Trophoblast cell (in vitro differentiated cells and primary cell): ENCODE measurements around the gene MAP2K7.
A peak's percentile ranks its signal among the peaks of the same experiment; 100 is the strongest.

ENCODE experiments used
- DNase-seq, 2 donors: peaks; one replicate each; pipeline ENCODE4 v3.0.0-alpha.2; 2016
- H2AFZ ChIP-seq: 2 replicates; pipeline ENCODE4 v1.6.1; 2013; ENCODE audit warnings: low read length, moderate library complexity, mild to moderate bottlenecking; ENCODE audit not compliant: insufficient read depth, poor library complexity
- H2AK5ac ChIP-seq: 2 replicates; pipeline ENCODE4 v1.6.1; 2013; ENCODE audit warnings: mild to moderate bottlenecking, low read length
- H2BK120ac ChIP-seq: 2 replicates; pipeline ENCODE4 v1.6.1; 2013; ENCODE audit warnings: low read length, mild to moderate bottlenecking, moderate library complexity; ENCODE audit not compliant: insufficient read depth, poor library complexity
- H2BK12ac ChIP-seq: 2 replicates; pipeline ENCODE4 v1.6.1; 2013; ENCODE audit warnings: mild to moderate bottlenecking, low read length, moderate library complexity
- H2BK5ac ChIP-seq: 2 replicates; pipeline ENCODE4 v1.6.1; 2013; ENCODE audit warnings: low read length, low read depth, moderate library complexity, mild to moderate bottlenecking; ENCODE audit not compliant: poor library complexity
- H3K14ac ChIP-seq: 2 replicates; pipeline ENCODE4 v1.6.1; 2013; ENCODE audit warnings: mild to moderate bottlenecking, low read length
- H3K18ac ChIP-seq: 2 replicates; pipeline ENCODE4 v1.6.1; 2013; ENCODE audit warnings: mild to moderate bottlenecking, low read length
- H3K23ac ChIP-seq: 2 replicates; pipeline ENCODE4 v1.6.1; 2013; ENCODE audit warnings: low read length
- H3K27ac ChIP-seq: 2 replicates; pipeline ENCODE4 v1.5.1; 2013; ENCODE audit warnings: low read depth, mild to moderate bottlenecking, inconsistent platforms, low read length, moderate library complexity
- H3K27me3 ChIP-seq: 2 replicates; pipeline ENCODE4 v1.6.1; 2013; ENCODE audit warnings: inconsistent platforms, mild to moderate bottlenecking, low read length, moderate library complexity; ENCODE audit not compliant: insufficient read depth
- H3K36me3 ChIP-seq, 2 experiments: 1 replicate in 1 of 2; 2 replicates in 1 of 2; pipeline ENCODE4 v1.6.1; 2013; ENCODE audit warnings: low read length in 2 of 2, mild to moderate bottlenecking in 2 of 2, moderate library complexity in 1 of 2; ENCODE audit not compliant: insufficient read depth in 2 of 2, control insufficient read depth in 1 of 2
- H3K4ac ChIP-seq: 2 replicates; pipeline ENCODE4 v1.6.1; 2013; ENCODE audit warnings: low read depth, mild to moderate bottlenecking, low read length, moderate library complexity
- H3K4me1 ChIP-seq, 2 experiments: 1 replicate in 1 of 2; 2 replicates in 1 of 2; pipeline ENCODE4 v1.6.1; 2013; ENCODE audit warnings: low read length in 2 of 2, mild to moderate bottlenecking in 2 of 2, moderate library complexity in 1 of 2; ENCODE audit not compliant: insufficient read depth in 2 of 2, control insufficient read depth in 1 of 2
- H3K4me2 ChIP-seq: 2 replicates; pipeline ENCODE4 v1.6.1; 2013; ENCODE audit warnings: inconsistent platforms, mild to moderate bottlenecking, low read length, moderate library complexity
- H3K4me3 ChIP-seq: 2 replicates; pipeline ENCODE4 v1.5.1; 2013; ENCODE audit warnings: mild to moderate bottlenecking, low read depth, low read length, inconsistent platforms
- H3K79me1 ChIP-seq: one replicate; pipeline ENCODE4 v1.6.1; 2013; ENCODE audit warnings: low read length
- H3K79me2 ChIP-seq: 2 replicates; pipeline ENCODE4 v1.6.1; 2013; ENCODE audit warnings: low read length, mild to moderate bottlenecking; ENCODE audit not compliant: control insufficient read depth, insufficient read depth, poor library complexity
- H3K9ac ChIP-seq: 2 replicates; pipeline ENCODE4 v1.6.1; 2013; ENCODE audit warnings: mild to moderate bottlenecking, low read length
- H3K9me3 ChIP-seq: 2 replicates; pipeline ENCODE4 v1.6.1; 2013; ENCODE audit warnings: low read depth, mild to moderate bottlenecking, control low read depth, inconsistent platforms, low read length; ENCODE audit not compliant: insufficient read depth
- H4K12ac ChIP-seq: 2 replicates; pipeline ENCODE4 v1.6.1; 2013; ENCODE audit warnings: low read depth, mild to moderate bottlenecking, low read length, moderate library complexity
- H4K8ac ChIP-seq: 2 replicates; pipeline ENCODE4 v1.6.1; 2013; ENCODE audit warnings: low read depth, mild to moderate bottlenecking, low read length, moderate library complexity
- H4K91ac ChIP-seq: one replicate; pipeline ENCODE4 v1.6.1; 2013; ENCODE audit warnings: low read depth, mild to moderate bottlenecking, low read length, moderate library complexity
- WGBS: extraction: QIAGEN DNeasy Blood & Tissue Kit; methylation state at CpG from one replicate; pipeline ENCODE4 v1.1.7; 2013; ENCODE audit warnings: missing lambda C conversion rate; ENCODE audit not compliant: insufficient read length, insufficient coverage; ENCODE audit errors: extremely low coverage; 5-methylcytosine and 5-hydroxymethylcytosine counted together

The MAP2K7 gene

DNA sequence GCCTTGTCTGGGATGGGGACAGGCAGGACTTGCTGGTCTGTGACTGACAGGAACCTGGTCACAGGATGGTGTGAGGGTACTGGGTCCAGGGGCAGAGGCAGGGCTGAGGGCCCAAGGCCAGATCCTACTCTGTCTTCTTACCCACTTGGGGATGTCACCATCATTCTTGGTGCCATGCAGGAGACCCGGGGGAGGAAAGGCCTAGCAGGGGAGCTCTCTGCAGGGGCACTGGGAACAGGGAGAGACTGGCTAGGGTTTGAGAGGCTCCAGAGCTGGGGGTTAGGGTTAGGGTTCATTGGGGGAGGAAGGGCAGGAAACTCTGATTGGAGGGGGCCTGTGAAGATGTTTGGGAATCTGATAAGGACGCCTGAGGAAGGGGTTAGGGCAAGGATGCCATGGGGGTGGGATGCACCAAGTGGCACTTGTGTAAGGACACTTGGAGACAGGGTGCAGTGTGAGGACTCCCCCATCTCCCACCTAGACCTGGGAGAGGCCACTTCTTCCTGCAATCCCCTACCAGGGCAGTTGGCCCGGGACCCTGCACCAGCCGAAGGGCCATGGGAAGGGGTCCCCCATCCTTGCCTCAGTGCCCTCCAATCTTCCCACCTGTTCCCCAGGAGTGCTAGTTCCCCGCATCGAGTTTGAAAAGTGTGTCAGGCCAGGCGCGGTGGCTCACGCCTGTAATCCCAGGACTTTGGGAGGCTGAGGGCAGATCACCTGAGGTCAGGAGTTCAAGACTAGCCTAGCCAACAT lies 36.4 kb upstream of the MAP2K7 start:
- WGBS: no CpG with 5 or more reads among the region's 9 CpGs
- Histone ChIP-seq H3K4me3 (no peak overlapping the region), H4K12ac (no peak overlapping the region), H3K79me1 (peaks cover 3% of the 10 kb centered on the region), H2AFZ (no peak overlapping the region), H3K4me1 (peaks cover 16 to 36% of the 10 kb centered on the region in 2 experiments), H3K18ac (no peak overlapping the region), H3K27me3 (peaks cover 21% of the 10 kb centered on the region), H3K9me3 (peaks cover 13% of the 10 kb centered on the region), H3K36me3 (no peaks in the 10 kb centered on the region), H2BK5ac (no peak overlapping the region), H2AK5ac (no peak overlapping the region), H4K8ac (no peak overlapping the region), H3K79me2 (no peaks in the 10 kb centered on the region), H3K23ac (no peak overlapping the region), H2BK12ac (no peak overlapping the region), H3K27ac (no peak overlapping the region), H3K9ac (no peak overlapping the region), H2BK120ac (no peak overlapping the region), H3K4me2 (no peak overlapping the region), H3K4ac (no peak overlapping the region), H4K91ac (no peak overlapping the region), H3K14ac (no peak overlapping the region)
- DNase-seq: no peak

DNA sequence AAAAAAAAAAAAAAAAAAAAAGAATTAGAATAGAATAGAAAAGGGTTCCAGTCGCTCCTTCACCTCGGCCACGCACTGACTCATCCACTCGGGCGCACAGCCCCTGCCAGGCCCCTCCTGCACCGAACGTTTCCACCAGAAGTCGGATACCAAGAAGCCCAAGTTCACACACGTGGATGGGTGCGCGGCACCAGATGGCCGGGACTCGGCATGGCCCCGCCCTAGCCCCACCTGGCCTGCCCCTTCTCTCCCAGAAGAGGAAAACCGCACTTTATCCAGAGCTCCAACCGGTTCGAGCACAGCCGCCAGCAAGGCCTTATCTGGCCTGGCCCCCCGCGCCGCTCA lies 35.4 kb upstream of the MAP2K7 start:
- Histone ChIP-seq H2AK5ac (no peak overlapping the region), H2BK12ac (no peak overlapping the region), H3K79me2 (no peaks in the 10 kb centered on the region), H3K14ac (no peak overlapping the region), H2AFZ (no peak overlapping the region), H3K9me3 (peaks cover 13% of the 10 kb centered on the region), H2BK5ac (no peak overlapping the region), H2BK120ac (no peak overlapping the region), H3K27ac (no peak overlapping the region), H4K12ac (no peak overlapping the region), H4K8ac (no peak overlapping the region), H3K4me3 (no peak overlapping the region), H3K27me3 (peaks cover 22% of the 10 kb centered on the region), H3K4me2 (peak overlapping the region; percentile 71), H3K23ac (no peak overlapping the region), H3K36me3 (no peaks in the 10 kb centered on the region), H3K79me1 (peaks cover 3% of the 10 kb centered on the region), H3K4me1 (peaks cover 16 to 34% of the 10 kb centered on the region in 2 experiments), H3K18ac (no peak overlapping the region), H3K4ac (no peak overlapping the region), H3K9ac (no peak overlapping the region), H4K91ac (no peak overlapping the region)
- peak; percentile 72 to 83 for DNase-seq
- WGBS: no CpG with 5 or more reads among the region's 21 CpGs

DNA sequence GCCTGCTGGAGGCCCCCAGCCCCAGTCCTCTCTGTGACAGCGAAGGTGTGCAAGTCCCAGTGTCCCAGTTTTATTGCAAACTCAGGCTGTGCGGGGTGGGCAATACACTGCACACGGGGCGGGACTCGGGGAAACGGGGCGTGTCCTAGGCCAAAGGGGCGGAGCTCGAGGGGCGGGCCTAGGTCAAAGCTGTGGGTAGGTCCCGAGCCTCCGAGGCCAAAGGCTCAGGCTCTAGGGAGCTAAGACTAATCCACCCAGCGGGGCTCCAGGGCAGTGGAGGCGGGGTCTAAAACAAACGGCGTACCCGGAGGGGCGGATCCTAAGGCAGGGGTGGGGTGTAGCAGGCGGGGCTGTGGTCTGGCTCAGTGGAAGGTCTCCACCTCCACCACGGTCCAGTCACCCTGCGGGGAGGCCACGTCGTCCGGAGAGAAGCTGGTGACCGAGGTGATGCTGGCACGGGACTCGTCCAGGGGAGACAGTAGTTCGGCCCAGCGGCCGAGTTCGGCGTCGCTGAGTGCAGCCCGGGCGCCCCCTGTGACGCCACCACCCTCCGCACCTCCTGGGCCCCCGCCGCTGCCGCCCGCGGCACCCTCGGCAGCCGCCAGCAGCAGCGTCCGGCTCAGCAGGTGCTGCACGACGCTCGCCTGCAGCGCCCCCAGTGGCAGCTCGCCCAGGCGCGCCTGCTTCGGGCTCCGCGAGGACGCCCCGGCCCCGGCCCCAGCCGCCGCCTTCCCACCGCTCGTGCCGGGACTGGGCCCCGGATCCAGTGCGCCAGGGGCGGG lies 34.8 kb upstream of the MAP2K7 start:
- no peak overlapping the region for H3K18ac ChIP-seq
- no peak overlapping the region for H4K12ac ChIP-seq
- H3K36me3 ChIP-seq: no peaks in the 10 kb centered on the region
- H3K27ac ChIP-seq: no peak overlapping the region
- no peak overlapping the region for H3K9ac ChIP-seq
- no peak overlapping the region for H2AK5ac ChIP-seq
- peak overlapping the region; percentile 71 for H3K4me2 ChIP-seq
- peaks cover 13% of the 10 kb centered on the region for H3K9me3 ChIP-seq
- H3K27me3 ChIP-seq: peaks cover 20% of the 10 kb centered on the region
- H3K23ac ChIP-seq: no peak overlapping the region
- peak overlapping the region; percentile 88 for H2AFZ ChIP-seq
- no peak overlapping the region for H2BK12ac ChIP-seq
- no peak overlapping the region for H4K91ac ChIP-seq
- H4K8ac ChIP-seq: no peak overlapping the region
- no peaks in the 10 kb centered on the region for H3K79me2 ChIP-seq
- no peak overlapping the region for H3K14ac ChIP-seq
- peak; percentile 94 to 97 for DNase-seq
- peaks cover 16 to 34% of the 10 kb centered on the region in 2 experiments for H3K4me1 ChIP-seq
- no peak overlapping the region for H2BK5ac ChIP-seq
- peaks cover 3% of the 10 kb centered on the region for H3K79me1 ChIP-seq
- WGBS: no CpG with 5 or more reads among the region's 67 CpGs
- H2BK120ac ChIP-seq: no peak overlapping the region
- H3K4me3 ChIP-seq: peak overlapping the region; percentile 30
- H3K4ac ChIP-seq: no peak overlapping the region

DNA sequence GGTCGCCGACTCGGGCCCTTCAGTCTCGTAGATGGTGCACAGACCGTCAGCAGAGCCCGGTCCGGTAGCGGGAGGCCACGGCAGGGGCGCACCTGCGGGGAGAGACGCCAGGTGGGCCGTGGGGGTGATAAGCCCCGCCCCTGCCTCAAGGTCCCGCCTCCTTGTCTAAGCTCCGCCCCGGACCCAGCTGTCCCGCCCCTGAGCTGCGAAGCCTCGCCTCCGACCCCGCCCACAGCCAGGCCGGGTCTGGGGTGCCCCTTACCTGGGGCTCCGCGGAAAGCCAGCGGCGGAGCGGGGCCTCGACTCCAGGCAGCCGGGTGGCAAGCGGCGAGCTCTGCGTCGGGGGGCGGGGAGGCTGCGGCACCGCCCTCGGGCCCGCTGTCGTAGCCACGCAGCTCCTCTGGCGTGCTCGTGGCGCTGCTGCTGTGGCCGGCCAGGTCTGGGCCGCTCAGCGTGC lies 34.2 kb upstream of the MAP2K7 start:
- Histone ChIP-seq H3K18ac (no peak overlapping the region), H3K23ac (no peak overlapping the region), H3K27ac (no peak overlapping the region), H4K91ac (no peak overlapping the region), H3K14ac (no peak overlapping the region), H3K4me2 (peak overlapping the region; percentile 71), H3K9me3 (peaks cover 13% of the 10 kb centered on the region), H2AK5ac (no peak overlapping the region), H3K4me1 (peaks cover 16 to 38% of the 10 kb centered on the region in 2 experiments), H3K9ac (no peak overlapping the region), H3K79me1 (peaks cover 3% of the 10 kb centered on the region), H3K4me3 (peak overlapping the region; percentile 43), H3K27me3 (peaks cover 23% of the 10 kb centered on the region), H3K4ac (no peak overlapping the region), H4K8ac (no peak overlapping the region), H2AFZ (peak overlapping the region; percentile 88), H2BK12ac (no peak overlapping the region), H2BK5ac (no peak overlapping the region), H4K12ac (peak overlapping the region; percentile 12), H3K79me2 (no peaks in the 10 kb centered on the region), H3K36me3 (no peaks in the 10 kb centered on the region), H2BK120ac (no peak overlapping the region)
- peak; percentile 55 to 79 for DNase-seq
- no CpG with 5 or more reads among the region's 47 CpGs for WGBS
